Neural cell (in vitro differentiated cells): Measurements from ENCODE around the gene ZNF316. TPM values are rescaled to one million over a fixed set of nuclear protein-coding genes. Genes with fewer than 3 reads are reported as not detected.

ENCODE experiments used
- H2AFZ ChIP-seq: fragments of 200-600, 300-800 bp; sonication (generic), shearing (Covaris generic); 2 replicates; pipeline ENCODE4 v1.6.0; 2014; ENCODE audit warnings: low read depth, mild to moderate bottlenecking, antibody characterized with exemption, low read length, moderate library complexity
- H3F3A ChIP-seq: fragments of 200-600 bp; shearing (Covaris generic); 2 replicates; pipeline ENCODE4 v1.6.1; 2016; ENCODE audit warnings: mild to moderate bottlenecking, moderate library complexity, mixed read lengths, antibody characterized with exemption, low read length; ENCODE audit not compliant: insufficient read depth, poor library complexity, severe bottlenecking
- H3K27ac ChIP-seq: fragments of 200-600, 300-800 bp; sonication (generic), shearing (Covaris generic); 2 replicates; pipeline ENCODE4 v1.5.1; 2014; ENCODE audit warnings: mild to moderate bottlenecking, low read length, moderate library complexity
- H3K27me3 ChIP-seq: fragments of 300-800, 200-600 bp; sonication (generic), shearing (Covaris generic); 2 replicates; pipeline ENCODE4 v1.6.0; 2014; ENCODE audit warnings: mild to moderate bottlenecking, low read depth, low read length, moderate library complexity; ENCODE audit not compliant: insufficient read depth
- H3K36me3 ChIP-seq: fragments of 300-800, 200-600 bp; sonication (generic), shearing (Covaris generic); 2 replicates; pipeline ENCODE4 v1.5.1; 2014; ENCODE audit warnings: mild to moderate bottlenecking, antibody characterized with exemption, low read length, moderate library complexity; ENCODE audit not compliant: insufficient read depth
- H3K4me2 ChIP-seq: fragments of 300-800, 200-600 bp; sonication (generic), shearing (Covaris generic); 2 replicates; pipeline ENCODE4 v1.6.0; 2014; ENCODE audit warnings: mild to moderate bottlenecking, low read length
- H3K4me3 ChIP-seq: fragments of 300-800, 200-600 bp; sonication (generic), shearing (Covaris generic); 2 replicates; pipeline ENCODE4 v1.5.1; 2014; ENCODE audit warnings: mild to moderate bottlenecking, low read length, moderate library complexity
- H3K79me2 ChIP-seq: fragments of 200-600 bp; shearing (Covaris generic); replicated peaks from 2 replicates; pipeline ENCODE4 v1.6.0; 2014; ENCODE audit warnings: mild to moderate bottlenecking, low read length, moderate library complexity; ENCODE audit not compliant: insufficient read depth
- H3K9ac ChIP-seq: fragments of 300-800, 200-600 bp; sonication (generic), shearing (Covaris generic); 2 replicates; pipeline ENCODE4 v1.6.1; 2016; ENCODE audit warnings: mild to moderate bottlenecking, low read length, mixed read lengths
- H3K9me2 ChIP-seq: fragments of 200-600 bp; shearing (Covaris generic); 2 replicates; pipeline ENCODE4 v1.6.1; 2016; ENCODE audit warnings: mild to moderate bottlenecking, low read length, mixed read lengths; ENCODE audit not compliant: insufficient read depth
- H3K9me3 ChIP-seq: fragments of 200-600, 300-800 bp; sonication (generic), shearing (Covaris generic); 2 replicates; pipeline ENCODE4 v1.6.1; 2016; ENCODE audit warnings: mild to moderate bottlenecking, mixed run types, low read length, moderate library complexity, mixed read lengths
- H4K20me1 ChIP-seq: fragments of 200-600 bp; shearing (Covaris generic); 2 replicates; pipeline ENCODE4 v1.6.1; 2016; ENCODE audit warnings: mild to moderate bottlenecking, mixed run types; ENCODE audit not compliant: insufficient read depth
- EP300 ChIP-seq: fragments of 450-650 bp; conservative IDR thresholded peaks from 2 replicates; pipeline ENCODE4 v1.6.1; 2014; ENCODE audit warnings: antibody characterized with exemption, mild to moderate bottlenecking, moderate library complexity; ENCODE audit not compliant: poor library complexity, severe bottlenecking
- EZH2 ChIP-seq: fragments of 200-600, 300-800 bp; shearing (Covaris generic), sonication (generic); IDR thresholded peaks from 2 replicates; pipeline ENCODE4 v1.6.1; 2014; ENCODE audit warnings: antibody characterized with exemption, low read length, borderline replicate concordance, mild to moderate bottlenecking; ENCODE audit not compliant: insufficient read depth, poor library complexity, severe bottlenecking
- MXI1 ChIP-seq: fragments of 450-650 bp; conservative IDR thresholded peaks from 2 replicates; pipeline ENCODE4 v1.6.1; 2014; ENCODE audit warnings: antibody characterized with exemption, mild to moderate bottlenecking; ENCODE audit not compliant: poor library complexity, severe bottlenecking
- POLR2AphosphoS5 ChIP-seq: IDR thresholded peaks from 2 replicates; pipeline ENCODE4 v1.6.1; 2012
- RAD21 ChIP-seq: fragments of 450-650 bp; conservative IDR thresholded peaks from 2 replicates; pipeline ENCODE4 v1.6.1; 2014; ENCODE audit warnings: antibody characterized with exemption, mild to moderate bottlenecking, moderate library complexity
- REST ChIP-seq: IDR thresholded peaks from 2 replicates; pipeline ENCODE4 v1.6.1; 2012; ENCODE audit warnings: borderline replicate concordance
- SMC3 ChIP-seq: fragments of 450-650 bp; conservative IDR thresholded peaks from 2 replicates; pipeline ENCODE4 v1.6.1; 2014; ENCODE audit warnings: antibody characterized with exemption, mild to moderate bottlenecking, moderate library complexity; ENCODE audit not compliant: poor library complexity
- TAF1 ChIP-seq: IDR thresholded peaks from 2 replicates; pipeline ENCODE4 v1.6.1; 2012; ENCODE audit warnings: low read depth
- polyA plus RNA-seq: library from polyadenylated mRNA; depleted of rRNA; stranded (reverse); fragments of >200 nt; gene quantifications from 2 replicates; pipeline ENCODE4 v1.2.3, GENCODE V29; 2014

Gene ZNF316
- polyA plus RNA-seq, 1 donor from 2014 or later = 22.2 TPM

GRCh38 chr7:6648066-6648814 is 11.1 kb downstream of the ZNF316 start:
- no peak overlapping the region for H3K4me2 ChIP-seq
- H2AFZ ChIP-seq = no peak overlapping the region
- H3K79me2 ChIP-seq = no peaks in the 10 kb centered on the region
- no peak for TF ChIP-seq RAD21
- TF ChIP-seq POLR2AphosphoS5 = no peak
- no peak for TF ChIP-seq EZH2
- no peak for TF ChIP-seq MXI1
- no peak for TF ChIP-seq REST
- no peak for TF ChIP-seq SMC3
- H4K20me1 ChIP-seq = no peaks in the 10 kb centered on the region
- H3K4me3 ChIP-seq = no peak overlapping the region
- peaks cover 6% of the 10 kb centered on the region for H3K9me3 ChIP-seq
- no peaks in the 10 kb centered on the region for H3K9me2 ChIP-seq
- H3K36me3 ChIP-seq = peaks cover 15% of the 10 kb centered on the region
- no peak overlapping the region for H3K27ac ChIP-seq
- H3F3A ChIP-seq = no peaks in the 10 kb centered on the region
- H3K27me3 ChIP-seq = no peaks in the 10 kb centered on the region
- no peak overlapping the region for H3K9ac ChIP-seq

GRCh38 chr7:6648815-6649104 is 11.6 kb downstream of the ZNF316 start:
- H4K20me1 ChIP-seq = no peaks in the 10 kb centered on the region
- H3K36me3 ChIP-seq = peaks cover 15% of the 10 kb centered on the region
- H2AFZ ChIP-seq = no peak overlapping the region
- no peaks in the 10 kb centered on the region for H3K27me3 ChIP-seq
- no peak overlapping the region for H3K4me2 ChIP-seq
- H3K9ac ChIP-seq = no peak overlapping the region
- no peak overlapping the region for H3K4me3 ChIP-seq
- no peaks in the 10 kb centered on the region for H3K79me2 ChIP-seq
- no peak overlapping the region for H3K27ac ChIP-seq
- peaks cover 6% of the 10 kb centered on the region for H3K9me3 ChIP-seq
- H3F3A ChIP-seq = no peaks in the 10 kb centered on the region
- H3K9me2 ChIP-seq = no peaks in the 10 kb centered on the region
- TF ChIP-seq EP300 = no peak
- no peak for TF ChIP-seq RAD21
- TF ChIP-seq MXI1 = no peak
- no peak for TF ChIP-seq EZH2
- TF ChIP-seq TAF1 = no peak
- TF ChIP-seq REST = no peak
